ENCODE data around the gene STX8. TPM values are rescaled to one million over a fixed set of nuclear protein-coding genes. Genes with fewer than 3 reads are reported as not detected.
"Not testable (repeated sequence)": the region's sequence is repeated elsewhere in the genome, so short reads cannot be mapped to it uniquely, and the experiment has no call there.

Gene STX8
- total RNA-seq, 1 donor from 2014 or later, result 31.2 TPM

DNA sequence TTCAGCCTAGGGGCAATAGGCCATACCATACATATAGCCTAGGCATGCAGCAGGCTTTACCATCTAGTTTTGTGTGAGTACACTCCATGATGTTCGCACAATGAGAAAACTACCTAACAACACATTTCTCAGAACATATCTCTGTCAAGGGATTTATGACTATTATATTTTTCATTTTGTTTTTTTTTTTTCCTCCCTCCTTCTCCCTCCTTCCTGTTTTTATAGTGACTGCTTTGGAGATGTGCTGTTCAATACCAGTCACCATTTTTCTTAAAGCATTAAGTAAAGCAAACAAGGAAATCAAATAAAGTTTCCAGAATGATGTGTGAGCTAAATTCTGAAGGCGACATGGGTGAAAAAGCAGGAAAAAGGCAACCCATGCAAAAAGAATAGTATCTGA is 194.6 kb downstream of the STX8 start:
- no peak overlapping the region for H3K4me3 ChIP-seq
- H3K36me3 ChIP-seq, result peaks cover 0 to 5% of the 10 kb centered on the region in 2 donors
- no peaks in the 10 kb centered on the region for H3K4me1 ChIP-seq
- no peaks in the 10 kb centered on the region for H3K27me3 ChIP-seq
- no peak for DNase-seq (ENCODE audit: extremely low spot score in 2 of 2)
- no peak overlapping the region for H3K27ac ChIP-seq
- H3K9me3 ChIP-seq, result no peaks in the 10 kb centered on the region
- intact Hi-C loops (cut with DNase I), result no loop called here
- no peak for TF ChIP-seq POLR2A (IDR thresholded peaks at IDR 0.05)
- TF ChIP-seq, protein P1, sequence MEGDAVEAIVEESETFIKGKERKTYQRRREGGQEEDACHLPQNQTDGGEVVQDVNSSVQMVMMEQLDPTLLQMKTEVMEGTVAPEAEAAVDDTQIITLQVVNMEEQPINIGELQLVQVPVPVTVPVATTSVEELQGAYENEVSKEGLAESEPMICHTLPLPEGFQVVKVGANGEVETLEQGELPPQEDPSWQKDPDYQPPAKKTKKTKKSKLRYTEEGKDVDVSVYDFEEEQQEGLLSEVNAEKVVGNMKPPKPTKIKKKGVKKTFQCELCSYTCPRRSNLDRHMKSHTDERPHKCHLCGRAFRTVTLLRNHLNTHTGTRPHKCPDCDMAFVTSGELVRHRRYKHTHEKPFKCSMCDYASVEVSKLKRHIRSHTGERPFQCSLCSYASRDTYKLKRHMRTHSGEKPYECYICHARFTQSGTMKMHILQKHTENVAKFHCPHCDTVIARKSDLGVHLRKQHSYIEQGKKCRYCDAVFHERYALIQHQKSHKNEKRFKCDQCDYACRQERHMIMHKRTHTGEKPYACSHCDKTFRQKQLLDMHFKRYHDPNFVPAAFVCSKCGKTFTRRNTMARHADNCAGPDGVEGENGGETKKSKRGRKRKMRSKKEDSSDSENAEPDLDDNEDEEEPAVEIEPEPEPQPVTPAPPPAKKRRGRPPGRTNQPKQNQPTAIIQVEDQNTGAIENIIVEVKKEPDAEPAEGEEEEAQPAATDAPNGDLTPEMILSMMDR (IDR thresholded peaks at IDR 0.05), result no peak
- no peak for TF ChIP-seq POLR2AphosphoS5 (IDR thresholded peaks at IDR 0.05; ENCODE audit: insufficient read depth in 1 of 2, low read depth in 1 of 2)

DNA sequence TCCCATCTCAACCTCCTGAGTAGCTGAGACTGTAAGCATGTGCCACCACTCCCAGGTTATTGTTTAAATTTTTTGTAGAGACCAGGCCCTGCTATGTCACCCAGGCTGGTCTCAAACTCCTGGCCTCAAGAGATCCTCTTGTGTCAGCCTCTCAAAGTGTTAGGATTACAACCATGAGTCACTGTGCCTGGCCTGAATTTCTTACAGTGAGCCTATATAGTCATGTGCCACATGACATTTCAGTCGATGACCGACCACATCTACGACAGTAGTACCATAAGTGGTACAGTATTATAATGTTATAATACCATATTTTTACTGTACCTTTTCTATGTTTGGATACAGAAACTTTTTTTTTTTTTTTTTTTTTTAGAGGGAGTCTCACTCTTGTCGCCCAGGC is 195.3 kb downstream of the STX8 start:
- Histone ChIP-seq H3K27me3 (no peaks in the 10 kb centered on the region), H3K4me1 (no peaks in the 10 kb centered on the region), H3K4me3 (no peak overlapping the region), H3K27ac (no peak overlapping the region), H3K36me3 (peaks cover 0 to 5% of the 10 kb centered on the region in 2 donors), H3K9me3 (no peaks in the 10 kb centered on the region)
- no peak for TF ChIP-seq POLR2AphosphoS5 (IDR thresholded peaks at IDR 0.05; ENCODE audit: insufficient read depth in 1 of 2, low read depth in 1 of 2)
- no peak for TF ChIP-seq POLR2A (IDR thresholded peaks at IDR 0.05)
- TF ChIP-seq, protein P1 (IDR thresholded peaks at IDR 0.05), result no peak
- intact Hi-C loops (cut with DNase I), result no loop called here
- DNase-seq (ENCODE audit: extremely low spot score in 2 of 2), result no peak

DNA sequence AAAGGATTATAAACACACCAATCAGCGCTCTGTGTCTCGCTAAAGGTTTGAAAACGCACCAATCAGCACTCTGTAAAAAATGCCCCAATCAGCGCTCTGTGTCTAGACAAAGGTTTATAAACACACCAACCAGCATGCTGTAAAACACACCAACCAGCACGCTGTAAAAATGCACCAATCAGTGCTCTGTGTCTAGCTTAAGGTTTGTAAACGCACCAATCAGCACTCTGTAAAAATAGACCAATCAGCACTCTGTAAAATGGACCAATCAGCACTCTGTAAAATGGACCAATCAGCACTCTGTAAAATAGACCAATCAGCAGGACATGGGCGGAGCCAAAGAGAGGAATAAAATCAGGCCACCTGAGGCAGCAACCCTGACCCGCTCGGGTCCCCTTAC is 199.4 kb downstream of the STX8 start:
- H3K27ac ChIP-seq; H3K4me1 ChIP-seq; H3K4me3 ChIP-seq; H3K36me3 ChIP-seq; H3K9me3 ChIP-seq; DNase-seq (ENCODE audit: extremely low spot score in 2 of 2); H3K27me3 ChIP-seq; intact Hi-C loops (cut with DNase I): not testable (repeated sequence)

DNA sequence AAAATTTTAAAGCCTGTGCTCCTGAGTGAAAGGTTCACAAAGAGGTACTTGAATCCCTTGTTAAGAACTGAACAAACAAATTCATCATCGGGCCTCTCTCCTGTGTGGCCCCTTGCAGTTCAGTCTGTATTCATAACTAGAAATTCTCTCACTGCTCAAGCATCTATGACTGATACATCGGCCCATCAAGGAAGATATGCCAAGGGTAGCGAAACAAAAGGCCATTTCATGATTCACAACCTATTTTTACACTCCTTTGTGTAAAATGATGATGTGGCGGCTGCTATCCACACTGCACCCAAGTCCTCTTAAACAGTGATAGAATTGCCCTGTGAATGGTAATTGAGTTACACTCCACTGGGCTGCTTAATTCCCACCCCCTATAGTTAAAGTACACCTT is 204.6 kb downstream of the STX8 start:
- H3K4me1 ChIP-seq, result peaks cover 1% of the 10 kb centered on the region
- no peaks in the 10 kb centered on the region for H3K9me3 ChIP-seq
- H3K4me3 ChIP-seq, result no peak overlapping the region
- no peak overlapping the region for H3K27ac ChIP-seq
- no peak for DNase-seq (ENCODE audit: extremely low spot score in 2 of 2)
- H3K36me3 ChIP-seq, result no peaks in the 10 kb centered on the region
- TF ChIP-seq, protein P1 (IDR thresholded peaks at IDR 0.05), result no peak
- TF ChIP-seq POLR2A (IDR thresholded peaks at IDR 0.05) (no peak), POLR2AphosphoS5 (IDR thresholded peaks at IDR 0.05; ENCODE audit: insufficient read depth in 1 of 2, low read depth in 1 of 2) (no peak)
- no peaks in the 10 kb centered on the region for H3K27me3 ChIP-seq
- intact Hi-C loops (cut with DNase I), result no loop called here

DNA sequence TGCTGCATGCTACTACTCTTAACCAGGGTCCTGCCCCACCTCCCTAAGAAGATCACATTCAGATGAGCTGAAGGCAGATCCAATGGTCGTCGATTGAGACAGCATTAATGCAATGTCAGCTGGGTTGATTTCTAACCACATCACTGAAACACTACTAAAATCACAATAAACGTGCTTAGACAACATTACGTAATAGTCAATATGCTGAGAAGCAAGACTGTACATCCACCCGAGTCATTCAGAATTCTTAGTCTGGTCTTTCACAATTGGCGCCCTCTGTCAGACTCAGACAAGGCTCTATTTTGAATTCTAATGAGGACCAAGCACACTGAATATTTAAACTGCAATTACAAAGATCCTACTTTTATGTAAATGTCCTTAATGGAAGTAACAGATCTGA is 205.2 kb downstream of the STX8 start:
- TF ChIP-seq POLR2A (IDR thresholded peaks at IDR 0.05) (no peak), POLR2AphosphoS5 (IDR thresholded peaks at IDR 0.05; ENCODE audit: insufficient read depth in 1 of 2, low read depth in 1 of 2) (no peak)
- TF ChIP-seq, protein P1 (IDR thresholded peaks at IDR 0.05), result no peak
- no peaks in the 10 kb centered on the region for H3K27me3 ChIP-seq
- DNase-seq (ENCODE audit: extremely low spot score in 2 of 2), result no peak
- no peak overlapping the region for H3K27ac ChIP-seq
- H3K9me3 ChIP-seq, result no peaks in the 10 kb centered on the region
- intact Hi-C loops (cut with DNase I), result no loop called here
- peaks cover 7% of the 10 kb centered on the region for H3K4me1 ChIP-seq
- H3K36me3 ChIP-seq, result no peaks in the 10 kb centered on the region
- H3K4me3 ChIP-seq, result no peak overlapping the region

DNA sequence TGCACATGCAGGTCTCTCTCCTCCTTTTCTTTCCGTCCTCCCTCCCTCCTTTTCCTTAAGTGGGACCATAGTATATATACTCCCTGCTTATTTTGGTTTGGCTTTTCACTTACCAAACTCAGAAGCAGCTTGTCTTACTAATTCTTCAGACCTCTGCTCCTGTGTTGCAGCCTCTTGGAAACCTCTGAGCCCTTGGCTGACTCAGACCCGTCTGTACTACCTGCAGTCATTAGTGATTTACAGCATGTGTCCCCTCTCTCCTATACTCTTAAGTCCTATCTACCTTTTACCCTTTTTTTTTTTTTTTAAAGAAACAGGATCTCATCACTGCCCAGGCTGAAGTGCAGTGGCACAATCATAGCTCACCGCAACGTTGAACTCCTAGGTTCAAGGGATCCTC is 207.0 kb downstream of the STX8 start:
- TF ChIP-seq POLR2AphosphoS5 (IDR thresholded peaks at IDR 0.05; ENCODE audit: insufficient read depth in 1 of 2, low read depth in 1 of 2) (no peak), POLR2A (IDR thresholded peaks at IDR 0.05) (no peak)
- TF ChIP-seq, protein P1 (IDR thresholded peaks at IDR 0.05), result no peak
- H3K27ac ChIP-seq, result no peak overlapping the region
- no peaks in the 10 kb centered on the region for H3K27me3 ChIP-seq
- no peaks in the 10 kb centered on the region for H3K9me3 ChIP-seq
- H3K4me1 ChIP-seq, result peaks cover 10% of the 10 kb centered on the region
- H3K4me3 ChIP-seq, result no peak overlapping the region
- intact Hi-C loops (cut with DNase I), result no loop called here
- no peaks in the 10 kb centered on the region for H3K36me3 ChIP-seq
- no peak for DNase-seq (ENCODE audit: extremely low spot score in 2 of 2)

Data from vagina (tissue), 2 donors.